ENCODE measurements around the gene RNU7-1.

- no peak for TF ChIP-seq CTCF (IDR thresholded peaks at IDR 0.05)
- no peak for TF ChIP-seq POLR2A (IDR thresholded peaks at IDR 0.05)
- no peak for TF ChIP-seq POLR2AphosphoS5 (IDR thresholded peaks at IDR 0.05)
These were observed 10.8 kb upstream of the RNU7-1 start for GRCh38 chr12:6932766-6933165.

All from upper lobe of left lung (tissue), 4 donors.